ENCODE results near the gene GALNT12.

- TF ChIP-seq POLR2AphosphoS5 (IDR thresholded peaks at IDR 0.05; ENCODE audit: borderline replicate concordance, low read depth, low read length): no peak
- no peak for TF ChIP-seq EZH2 (IDR thresholded peaks at IDR 0.05)
Observed at GRCh38 chr9:98780059-98780749, 27.3 kb upstream of the GALNT12 start.

Data from SK-N-MC (cell line).